GM12891 (cell line): ENCODE results near the gene CEBPB.

ENCODE experiments used
- POLR2A ChIP-seq: IDR thresholded peaks from 2 replicates; pipeline ENCODE4 v1.6.1; 2011; ENCODE audit warnings: low read depth, low read length, control low read depth
- TAF1 ChIP-seq: IDR thresholded peaks from 2 replicates; pipeline ENCODE4 v1.6.1; 2011; ENCODE audit warnings: low read depth, low read length, control low read depth

- TF ChIP-seq POLR2A (no peak), TAF1 (no peak)
These were observed 43.7 kb downstream of the CEBPB start for GRCh38 chr20:50234288-50234687.
